ENCODE data around the gene DENND4A.

The DENND4A gene

DNA sequence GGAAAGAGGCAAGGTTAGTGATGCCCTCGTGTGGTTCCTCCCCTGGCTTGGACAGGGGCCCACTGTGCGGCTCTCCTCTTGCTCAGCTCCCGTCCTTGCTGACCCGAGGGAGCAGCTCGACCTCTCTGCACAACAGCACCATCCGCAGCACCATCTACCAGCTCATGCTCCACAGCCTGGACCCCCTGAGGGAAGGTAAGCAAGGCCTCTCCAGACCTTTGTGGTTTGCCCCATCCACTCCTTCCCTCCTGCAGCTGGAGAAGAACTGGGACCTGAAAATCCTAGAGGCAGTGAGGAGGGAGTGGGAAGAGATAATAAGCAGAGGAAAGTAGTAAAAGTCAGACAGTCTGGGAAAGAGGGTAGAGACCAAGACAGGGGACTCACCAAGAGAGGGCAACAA, 152.6 kb downstream of the DENND4A start:
- Histone ChIP-seq H2BK120ac (ENCODE audit: low read depth, low read length) (no peak overlapping the region), H2BK12ac (ENCODE audit: low read length) (no peak overlapping the region), H3K14ac (ENCODE audit: low read length) (no peak overlapping the region), H3K18ac (ENCODE audit: low read length) (peak overlapping the region; percentile 13), H3K23ac (ENCODE audit: low read depth, low read length, poor library complexity) (no peak overlapping the region), H3K27me3 (ENCODE audit: control insufficient read depth in 3 of 3, insufficient read depth in 3 of 3, low read depth in 1 of 3, low read length in 3 of 3) (no peaks in the 10 kb centered on the region), H2AK5ac (ENCODE audit: low read depth, low read length) (no peak overlapping the region), H2BK15ac (ENCODE audit: low read length) (no peak overlapping the region), H3K9ac (ENCODE audit: low read depth, low read length, poor library complexity) (no peak overlapping the region), H3K79me1 (ENCODE audit: low read depth, low read length) (no peaks in the 10 kb centered on the region), H3K4me1 (ENCODE audit: control insufficient read depth in 2 of 2, insufficient read depth in 1 of 2, low read depth in 1 of 2, low read length in 2 of 2) (no peaks in the 10 kb centered on the region), H2AFZ (ENCODE audit: low read length) (no peak overlapping the region), H3K4me2 (ENCODE audit: insufficient read depth, low read length, poor library complexity, severe bottlenecking) (no peak overlapping the region), H4K8ac (ENCODE audit: low read depth, low read length) (no peak overlapping the region), H3K27ac (replicated peaks; ENCODE audit: low read length) (no peak overlapping the region), H4K91ac (ENCODE audit: low read depth, low read length, poor library complexity) (no peak overlapping the region), H3K36me3 (replicated peaks in 1 of 2; ENCODE audit: control insufficient read depth in 2 of 2, insufficient read depth in 2 of 2, low read length in 2 of 2) (no peaks in the 10 kb centered on the region), H3K4me3 (ENCODE audit: low read length in 2 of 2) (no peak overlapping the region), H2BK5ac (ENCODE audit: low read length) (no peak overlapping the region), H3K9me3 (replicated peaks in 1 of 2; ENCODE audit: control insufficient read depth in 2 of 2, insufficient read depth in 1 of 2, low read depth in 1 of 2, low read length in 2 of 2) (no peaks in the 10 kb centered on the region), H3K4ac (ENCODE audit: low read length) (no peak overlapping the region)
- no CpG with 5 or more reads among the region's 6 CpGs for WGBS, 2 donors (ENCODE audit: extremely low coverage in 2 of 2, insufficient read length in 2 of 2, insufficient replicate concordance in 1 of 2)
- DNase-seq (ENCODE audit: low spot score), result no peak

- Histone ChIP-seq H3K4me3 (ENCODE audit: low read length in 2 of 2) (no peak overlapping the region), H3K9ac (ENCODE audit: low read depth, low read length, poor library complexity) (no peak overlapping the region), H3K4me1 (ENCODE audit: control insufficient read depth in 2 of 2, insufficient read depth in 1 of 2, low read depth in 1 of 2, low read length in 2 of 2) (peaks cover 0 to under 1% of the 10 kb centered on the region in 2 donors), H2BK5ac (ENCODE audit: low read length) (no peak overlapping the region), H4K8ac (ENCODE audit: low read depth, low read length) (no peak overlapping the region), H3K18ac (ENCODE audit: low read length) (no peak overlapping the region), H2BK120ac (ENCODE audit: low read depth, low read length) (no peak overlapping the region), H3K27me3 (ENCODE audit: control insufficient read depth in 3 of 3, insufficient read depth in 3 of 3, low read depth in 1 of 3, low read length in 3 of 3) (no peaks in the 10 kb centered on the region), H2BK12ac (ENCODE audit: low read length) (no peak overlapping the region), H2BK15ac (ENCODE audit: low read length) (no peak overlapping the region), H2AK5ac (ENCODE audit: low read depth, low read length) (no peak overlapping the region), H4K91ac (ENCODE audit: low read depth, low read length, poor library complexity) (no peak overlapping the region), H3K9me3 (replicated peaks in 1 of 2; ENCODE audit: control insufficient read depth in 2 of 2, insufficient read depth in 1 of 2, low read depth in 1 of 2, low read length in 2 of 2) (no peaks in the 10 kb centered on the region), H3K79me1 (ENCODE audit: low read depth, low read length) (no peaks in the 10 kb centered on the region), H2AFZ (ENCODE audit: low read length) (peak overlapping the region; percentile 15), H3K27ac (replicated peaks; ENCODE audit: low read length) (no peak overlapping the region), H3K4me2 (ENCODE audit: insufficient read depth, low read length, poor library complexity, severe bottlenecking) (no peak overlapping the region), H3K23ac (ENCODE audit: low read depth, low read length, poor library complexity) (no peak overlapping the region), H3K4ac (ENCODE audit: low read length) (no peak overlapping the region), H3K36me3 (replicated peaks in 1 of 2; ENCODE audit: control insufficient read depth in 2 of 2, insufficient read depth in 2 of 2, low read length in 2 of 2) (no peaks in the 10 kb centered on the region), H3K14ac (ENCODE audit: low read length) (no peak overlapping the region)
- WGBS, 2 donors (ENCODE audit: extremely low coverage in 2 of 2, insufficient read length in 2 of 2, insufficient replicate concordance in 1 of 2), result no CpG with 5 or more reads among the region's 3 CpGs
- DNase-seq (ENCODE audit: low spot score), result peak; percentile 63
Observed at GRCh38 chr15:65638681-65639089, 153.4 kb downstream of the DENND4A start.

DNA sequence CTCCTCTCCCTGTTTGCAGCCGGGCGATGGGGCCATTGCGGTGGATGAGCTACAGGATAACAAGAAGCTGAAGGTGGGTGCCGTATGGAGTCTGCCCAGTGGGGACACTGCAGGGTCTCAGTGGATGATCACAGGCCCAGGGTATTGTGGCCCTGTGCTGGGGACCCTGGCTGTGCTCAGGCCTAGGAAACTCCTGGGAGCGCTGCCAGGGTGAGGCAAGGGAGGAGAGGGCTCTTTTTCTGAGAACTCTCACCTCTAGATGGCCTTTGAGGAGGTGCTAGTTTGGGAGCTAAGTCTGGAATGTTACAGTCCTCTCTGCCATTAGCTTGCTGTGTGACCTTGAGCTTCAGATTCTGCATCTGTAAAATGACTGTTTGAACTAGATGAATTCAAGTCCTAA, 154.0 kb downstream of the DENND4A start:
- H2BK5ac ChIP-seq (ENCODE audit: low read length), result no peak overlapping the region
- no peaks in the 10 kb centered on the region for H3K27me3 ChIP-seq (ENCODE audit: control insufficient read depth in 3 of 3, insufficient read depth in 3 of 3, low read depth in 1 of 3, low read length in 3 of 3)
- peaks cover 0 to 1% of the 10 kb centered on the region in 2 donors for H3K4me1 ChIP-seq (ENCODE audit: control insufficient read depth in 2 of 2, insufficient read depth in 1 of 2, low read depth in 1 of 2, low read length in 2 of 2)
- no peaks in the 10 kb centered on the region for H3K79me1 ChIP-seq (ENCODE audit: low read depth, low read length)
- no peak overlapping the region for H3K14ac ChIP-seq (ENCODE audit: low read length)
- no peak overlapping the region for H3K4ac ChIP-seq (ENCODE audit: low read length)
- H3K23ac ChIP-seq (ENCODE audit: low read depth, low read length, poor library complexity), result no peak overlapping the region
- no peak overlapping the region for H3K4me3 ChIP-seq (ENCODE audit: low read length in 2 of 2)
- no peak overlapping the region for H3K9ac ChIP-seq (ENCODE audit: low read depth, low read length, poor library complexity)
- peak overlapping the region; percentile 15 for H2AFZ ChIP-seq (ENCODE audit: low read length)
- H2BK15ac ChIP-seq (ENCODE audit: low read length), result no peak overlapping the region
- H3K18ac ChIP-seq (ENCODE audit: low read length), result no peak overlapping the region
- H4K8ac ChIP-seq (ENCODE audit: low read depth, low read length), result no peak overlapping the region
- H3K27ac ChIP-seq (replicated peaks; ENCODE audit: low read length), result no peak overlapping the region
- H3K4me2 ChIP-seq (ENCODE audit: insufficient read depth, low read length, poor library complexity, severe bottlenecking), result no peak overlapping the region
- no peaks in the 10 kb centered on the region for H3K36me3 ChIP-seq (replicated peaks in 1 of 2; ENCODE audit: control insufficient read depth in 2 of 2, insufficient read depth in 2 of 2, low read length in 2 of 2)
- no peak overlapping the region for H2AK5ac ChIP-seq (ENCODE audit: low read depth, low read length)
- H2BK12ac ChIP-seq (ENCODE audit: low read length), result no peak overlapping the region
- no peak overlapping the region for H4K91ac ChIP-seq (ENCODE audit: low read depth, low read length, poor library complexity)
- H3K9me3 ChIP-seq (replicated peaks in 1 of 2; ENCODE audit: control insufficient read depth in 2 of 2, insufficient read depth in 1 of 2, low read depth in 1 of 2, low read length in 2 of 2), result no peaks in the 10 kb centered on the region
- no CpG with 5 or more reads among the region's 5 CpGs for WGBS, 2 donors (ENCODE audit: extremely low coverage in 2 of 2, insufficient read length in 2 of 2, insufficient replicate concordance in 1 of 2)
- no peak for DNase-seq (ENCODE audit: low spot score)
- H2BK120ac ChIP-seq (ENCODE audit: low read depth, low read length), result no peak overlapping the region

DNA sequence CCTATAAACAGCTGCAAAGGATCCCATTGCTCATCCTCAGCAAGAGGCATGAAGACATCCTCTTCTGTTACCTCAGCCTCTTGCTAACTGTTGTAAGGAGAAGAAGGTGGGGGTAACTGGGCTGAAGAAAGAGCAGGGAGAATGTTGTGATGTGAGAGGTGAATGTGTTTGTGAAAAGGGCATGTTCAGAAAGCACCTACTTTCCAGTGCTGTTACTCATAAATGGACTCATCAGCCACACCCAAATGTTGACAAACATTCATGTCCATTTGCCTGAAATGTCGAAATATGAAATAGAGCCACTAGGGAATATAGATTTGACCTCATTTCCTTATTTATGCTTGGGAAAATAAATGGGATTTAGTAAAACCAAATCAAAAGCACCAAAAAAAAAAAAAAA, 157.7 kb downstream of the DENND4A start:
- Histone ChIP-seq H3K14ac (ENCODE audit: low read length) (no peak overlapping the region), H3K9me3 (replicated peaks in 1 of 2; ENCODE audit: control insufficient read depth in 2 of 2, insufficient read depth in 1 of 2, low read depth in 1 of 2, low read length in 2 of 2) (no peaks in the 10 kb centered on the region), H2BK120ac (ENCODE audit: low read depth, low read length) (no peak overlapping the region), H3K18ac (ENCODE audit: low read length) (no peak overlapping the region), H3K36me3 (replicated peaks in 1 of 2; ENCODE audit: control insufficient read depth in 2 of 2, insufficient read depth in 2 of 2, low read length in 2 of 2) (no peaks in the 10 kb centered on the region), H3K4me3 (ENCODE audit: low read length in 2 of 2) (no peak overlapping the region), H3K4me2 (ENCODE audit: insufficient read depth, low read length, poor library complexity, severe bottlenecking) (no peak overlapping the region), H3K27ac (replicated peaks; ENCODE audit: low read length) (no peak overlapping the region), H3K4ac (ENCODE audit: low read length) (no peak overlapping the region), H4K8ac (ENCODE audit: low read depth, low read length) (no peak overlapping the region), H3K79me1 (ENCODE audit: low read depth, low read length) (no peaks in the 10 kb centered on the region), H2BK5ac (ENCODE audit: low read length) (no peak overlapping the region), H3K4me1 (ENCODE audit: control insufficient read depth in 2 of 2, insufficient read depth in 1 of 2, low read depth in 1 of 2, low read length in 2 of 2) (peaks cover 0 to 1% of the 10 kb centered on the region in 2 donors), H2BK15ac (ENCODE audit: low read length) (no peak overlapping the region), H2AFZ (ENCODE audit: low read length) (no peak overlapping the region), H4K91ac (ENCODE audit: low read depth, low read length, poor library complexity) (no peak overlapping the region), H3K27me3 (ENCODE audit: control insufficient read depth in 3 of 3, insufficient read depth in 3 of 3, low read depth in 1 of 3, low read length in 3 of 3) (no peaks in the 10 kb centered on the region), H2AK5ac (ENCODE audit: low read depth, low read length) (no peak overlapping the region), H3K23ac (ENCODE audit: low read depth, low read length, poor library complexity) (no peak overlapping the region), H2BK12ac (ENCODE audit: low read length) (no peak overlapping the region), H3K9ac (ENCODE audit: low read depth, low read length, poor library complexity) (no peak overlapping the region)
- WGBS, 2 donors (ENCODE audit: extremely low coverage in 2 of 2, insufficient read length in 2 of 2, insufficient replicate concordance in 1 of 2), result no CpG with 5 or more reads among the region's 1 CpG
- no peak for DNase-seq (ENCODE audit: low spot score)
